Left lobe of liver (tissue), 2 donors: ENCODE data around the gene GSX2. TPM values are rescaled to one million over a fixed set of nuclear protein-coding genes. Genes with fewer than 3 reads are reported as not detected.

ENCODE experiments used
- ATAC-seq: fragments of 200-7000 bp; cut with Tn5 transposase; one replicate; pipeline ENCODE4 v1.9.1; 2020; ENCODE audit warnings: mild to moderate bottlenecking, moderate library complexity
- DNase-seq: peaks from one replicate; pipeline ENCODE4 v3.0.0-alpha.2; 2020; ENCODE audit warnings: low spot score
- total RNA-seq: library from RNA; stranded (reverse); gene quantifications from one replicate; pipeline ENCODE4 v1.2.1, GENCODE V29; 2021
- donor health status: DM: no; HTN: no; CAD: no; lungs with moderate emphysema.
- donor health status: DM: no; HTN: yes; CAD: no.

Gene GSX2
- not detected for total RNA-seq

GRCh38 chr4:54099748-54100574 is at the start of gene GSX2:
GSX2 (plus strand) TSS chr4:54100163; CDS start chr4:54100345, 182 bp downstream.
- DNase-seq (peak; percentile 51), ATAC-seq (peak; percentile 40)

GRCh38 chr4:54050214-54050904 is 49.6 kb upstream of the GSX2 start:
- DNase-seq = no peak
- ATAC-seq = no peak

GRCh38 chr4:54053322-54053721 is 46.6 kb upstream of the GSX2 start:
- ATAC-seq = peak; percentile 74
- peak; percentile 56 for DNase-seq

GRCh38 chr4:54054501-54054900 is 45.5 kb upstream of the GSX2 start:
- DNase-seq = no peak
- no peak for ATAC-seq

GRCh38 chr4:54055494-54055893 is 44.5 kb upstream of the GSX2 start:
- DNase-seq = no peak
- peak; percentile 40 for ATAC-seq

- ATAC-seq = no peak
- no peak for DNase-seq
These were observed 43.6 kb upstream of the GSX2 start for GRCh38 chr4:54056360-54056759.

GRCh38 chr4:54058171-54058570 is 41.8 kb upstream of the GSX2 start:
- DNase-seq (no peak), ATAC-seq (no peak)

GRCh38 chr4:54060116-54060515 is 39.8 kb upstream of the GSX2 start:
- DNase-seq (no peak), ATAC-seq (no peak)

- no peak for DNase-seq
- ATAC-seq = no peak
These were observed 38.9 kb upstream of the GSX2 start for GRCh38 chr4:54061067-54061466.

GRCh38 chr4:54061873-54062272 is 38.1 kb upstream of the GSX2 start:
- no peak for DNase-seq

GRCh38 chr4:54062392-54062791 is 37.6 kb upstream of the GSX2 start:
- peak; percentile 25 for ATAC-seq

More at GRCh38 chr4:54061873-54062272, 38.1 kb upstream of the GSX2 start:
- no peak for ATAC-seq

GRCh38 chr4:54063229-54063628 is 36.7 kb upstream of the GSX2 start:
- ATAC-seq (no peak), DNase-seq (no peak)

More at GRCh38 chr4:54062392-54062791, 37.6 kb upstream of the GSX2 start:
- DNase-seq = no peak

GRCh38 chr4:54063737-54064316 is 36.1 kb upstream of the GSX2 start:
- ATAC-seq (peak; percentile 58), DNase-seq (peak; percentile 63)

GRCh38 chr4:54064317-54065111 is 35.4 kb upstream of the GSX2 start, which contains the start of gene CHIC2:
CHIC2 (minus strand) TSS chr4:54064605; CDS start chr4:54064300, 305 bp downstream.
- ATAC-seq = peak; percentile 93

GRCh38 chr4:54065282-54066087 is 34.5 kb upstream of the GSX2 start:
- DNase-seq (no peak), ATAC-seq (no peak)

More at GRCh38 chr4:54064317-54065111, 35.4 kb upstream of the GSX2 start, which contains the start of gene CHIC2:
- DNase-seq = peak; percentile 97

GRCh38 chr4:54066088-54066415 is 33.9 kb upstream of the GSX2 start:
- ATAC-seq (no peak), DNase-seq (no peak)

GRCh38 chr4:54066718-54067129 is 33.2 kb upstream of the GSX2 start:
- ATAC-seq (no peak), DNase-seq (no peak)

- DNase-seq (no peak), ATAC-seq (no peak)
These were observed 32.8 kb upstream of the GSX2 start for GRCh38 chr4:54067166-54067565.

GRCh38 chr4:54073271-54073880 is 26.6 kb upstream of the GSX2 start:
- DNase-seq = no peak

GRCh38 chr4:54074381-54074780 is 25.6 kb upstream of the GSX2 start:
- no peak for ATAC-seq
- DNase-seq = no peak

More at GRCh38 chr4:54073271-54073880, 26.6 kb upstream of the GSX2 start:
- no peak for ATAC-seq
